ENCODE results near the gene KRTAP10-10. TPM values are rescaled to one million over a fixed set of nuclear protein-coding genes. Genes with fewer than 3 reads are reported as not detected.

Gene KRTAP10-10
- total RNA-seq, 1 experiment from 2014 or later, result not detected

GRCh38 chr21:44681152-44681551 lies 44.0 kb downstream of the KRTAP10-10 start:
- CTCF ChIA-PET, result no interaction called here
- no peaks in the 10 kb centered on the region for H3K4me1 ChIP-seq
- intact Hi-C loops (cut with micrococcal nuclease; ENCODE audit: unreplicated experiment), result no loop called here
- TF ChIP-seq CTCF (IDR thresholded peaks at IDR 0.05; ENCODE audit: insufficient read depth in 1 of 2, low read depth in 1 of 2, low read length in 1 of 2, severe bottlenecking in 1 of 2, unreplicated experiment in 1 of 2), result no peak
- no peak overlapping the region for H3K4me3 Mint-ChIP-seq (ENCODE audit: unreplicated experiment)
- peaks cover 33% of the 10 kb centered on the region for H3K27me3 Mint-ChIP-seq (ENCODE audit: insufficient read depth, unreplicated experiment)
- H3K36me3 ChIP-seq (ENCODE audit: control insufficient read depth, insufficient read depth, low read length), result no peaks in the 10 kb centered on the region
- no peaks in the 10 kb centered on the region for H3K9me3 ChIP-seq
- no peaks in the 10 kb centered on the region for H3K27me3 ChIP-seq (replicated peaks; ENCODE audit: control insufficient read depth, insufficient read depth, low read length)
- no peaks in the 10 kb centered on the region for H3K9me3 Mint-ChIP-seq (ENCODE audit: unreplicated experiment)
- POLR2A ChIA-PET, result interaction anchor here (0.6 kb wide), 1 partner anchor 50 kb away, joined by 3 read pairs; no protein-coding TSS in a partner anchor
- no peak overlapping the region for H3K4me3 ChIP-seq (ENCODE audit: low read depth, low read length)
- BruUV-seq (replicated peaks), result no TSS peak
- H3K27ac Mint-ChIP-seq (ENCODE audit: unreplicated experiment), result no peak overlapping the region
- no peak for DNase-seq
- no peaks in the 10 kb centered on the region for H3K4me1 Mint-ChIP-seq (ENCODE audit: low read depth, unreplicated experiment)
- no peaks in the 10 kb centered on the region for H3K36me3 Mint-ChIP-seq (ENCODE audit: insufficient read depth, unreplicated experiment)

- BruUV-seq (replicated peaks), result no TSS peak
- peaks cover 27% of the 10 kb centered on the region for H3K27me3 Mint-ChIP-seq (ENCODE audit: insufficient read depth, unreplicated experiment)
- no peaks in the 10 kb centered on the region for H3K4me1 Mint-ChIP-seq (ENCODE audit: low read depth, unreplicated experiment)
- no peak within 1 kb of the TSS for H3K27ac Mint-ChIP-seq (ENCODE audit: unreplicated experiment)
- H3K36me3 ChIP-seq (ENCODE audit: control insufficient read depth, insufficient read depth, low read length), result no peaks in the 10 kb centered on the region
- no peaks in the 10 kb centered on the region for H3K4me1 ChIP-seq
- intact Hi-C loops (cut with micrococcal nuclease; ENCODE audit: unreplicated experiment), result no loop called here
- H3K4me3 ChIP-seq (ENCODE audit: low read depth, low read length), result no peak within 1 kb of the TSS
- DNase-seq, result no peak
- no peaks in the 10 kb centered on the region for H3K36me3 Mint-ChIP-seq (ENCODE audit: insufficient read depth, unreplicated experiment)
- no peak within 1 kb of the TSS for H3K4me3 Mint-ChIP-seq (ENCODE audit: unreplicated experiment)
- H3K9me3 ChIP-seq, result no peaks in the 10 kb centered on the region
- ChIA-PET CTCF (no interaction called here), POLR2A (no interaction called here)
- no peaks in the 10 kb centered on the region for H3K27me3 ChIP-seq (replicated peaks; ENCODE audit: control insufficient read depth, insufficient read depth, low read length)
- TF ChIP-seq CTCF (IDR thresholded peaks at IDR 0.05; ENCODE audit: insufficient read depth in 1 of 2, low read depth in 1 of 2, low read length in 1 of 2, severe bottlenecking in 1 of 2, unreplicated experiment in 1 of 2), result no peak
- no peaks in the 10 kb centered on the region for H3K9me3 Mint-ChIP-seq (ENCODE audit: unreplicated experiment)
Observed at GRCh38 chr21:44681861-44682579, 44.9 kb downstream of the KRTAP10-10 start, which contains the start of gene KRTAP12-1. KRTAP12-1 (minus strand) TSS chr21:44682163; CDS start chr21:44682123, 40 bp downstream.

- Histone ChIP-seq H3K36me3 (ENCODE audit: control insufficient read depth, insufficient read depth, low read length) (no peaks in the 10 kb centered on the region), H3K4me1 (no peaks in the 10 kb centered on the region), H3K27me3 (replicated peaks; ENCODE audit: control insufficient read depth, insufficient read depth, low read length) (no peaks in the 10 kb centered on the region), H3K4me3 (ENCODE audit: low read depth, low read length) (no peak overlapping the region), H3K9me3 (no peaks in the 10 kb centered on the region)
- Mint-ChIP-seq H3K4me3 (ENCODE audit: unreplicated experiment) (no peak overlapping the region), H3K27ac (ENCODE audit: unreplicated experiment) (no peak overlapping the region), H3K4me1 (ENCODE audit: low read depth, unreplicated experiment) (no peaks in the 10 kb centered on the region), H3K36me3 (ENCODE audit: insufficient read depth, unreplicated experiment) (no peaks in the 10 kb centered on the region), H3K9me3 (ENCODE audit: unreplicated experiment) (no peaks in the 10 kb centered on the region), H3K27me3 (ENCODE audit: insufficient read depth, unreplicated experiment) (peaks cover 26% of the 10 kb centered on the region)
- ChIA-PET POLR2A (no interaction called here), CTCF (no interaction called here)
- no peak for TF ChIP-seq CTCF (IDR thresholded peaks at IDR 0.05; ENCODE audit: insufficient read depth in 1 of 2, low read depth in 1 of 2, low read length in 1 of 2, severe bottlenecking in 1 of 2, unreplicated experiment in 1 of 2)
- DNase-seq, result no peak
- no TSS peak for BruUV-seq (replicated peaks)
- intact Hi-C loops (cut with micrococcal nuclease; ENCODE audit: unreplicated experiment), result no loop called here
Observed at GRCh38 chr21:44682580-44683151, 45.5 kb downstream of the KRTAP10-10 start.
